ENCODE results near the gene ZSCAN30.

Gene ZSCAN30

GRCh38 chr18:35247412-35248249 lies 42.4 kb downstream of the ZSCAN30 start:
- H3K27ac ChIP-seq (ENCODE audit: low read length), result no peak overlapping the region
- no peak overlapping the region for H3K4me3 ChIP-seq (ENCODE audit: low read length)
- H3K4me1 ChIP-seq (ENCODE audit: insufficient read depth, low read length), result peaks cover 2% of the 10 kb centered on the region; the same call in 1 of the 2 replicates
- peaks cover 80% of the 10 kb centered on the region for H3K36me3 ChIP-seq (ENCODE audit: insufficient read depth, low read depth, low read length)
- no peaks in the 10 kb centered on the region for H3K27me3 ChIP-seq (ENCODE audit: insufficient read depth, low read length)
- no peaks in the 10 kb centered on the region for H3K9me3 ChIP-seq (ENCODE audit: insufficient read depth, low read depth, low read length)
- no peak overlapping the region for H3K9ac ChIP-seq (ENCODE audit: low read depth, low read length)

DNA sequence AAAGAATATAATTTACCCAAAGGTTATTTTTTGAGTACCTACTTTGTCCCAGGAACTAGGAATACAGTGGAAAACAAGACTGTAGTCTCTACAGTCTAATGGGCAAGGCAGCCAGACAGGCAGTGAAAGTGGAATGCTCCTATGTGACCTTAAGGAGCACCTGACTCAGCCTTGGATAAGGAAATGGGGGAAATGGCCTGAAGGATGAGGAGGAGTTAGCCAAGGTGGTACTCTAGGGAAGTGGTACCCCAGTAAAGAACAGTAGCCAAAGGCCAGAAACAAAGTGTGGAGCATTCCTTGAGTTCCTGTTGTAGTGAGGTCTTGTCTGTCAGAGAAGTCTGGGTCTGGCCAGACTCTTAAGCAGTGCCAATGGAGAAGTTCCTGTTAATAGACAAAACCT lies 43.2 kb downstream of the ZSCAN30 start:
- no peak overlapping the region for H3K4me3 ChIP-seq (ENCODE audit: low read length)
- no peak overlapping the region for H3K9ac ChIP-seq (ENCODE audit: low read depth, low read length)
- H3K36me3 ChIP-seq (ENCODE audit: insufficient read depth, low read depth, low read length), result peaks cover 84% of the 10 kb centered on the region
- H3K9me3 ChIP-seq (ENCODE audit: insufficient read depth, low read depth, low read length), result no peaks in the 10 kb centered on the region
- H3K4me1 ChIP-seq (ENCODE audit: insufficient read depth, low read length), result peaks cover 8% of the 10 kb centered on the region; the same call in 1 of the 2 replicates
- H3K27me3 ChIP-seq (ENCODE audit: insufficient read depth, low read length), result no peaks in the 10 kb centered on the region
- H3K27ac ChIP-seq (ENCODE audit: low read length), result no peak overlapping the region

DNA sequence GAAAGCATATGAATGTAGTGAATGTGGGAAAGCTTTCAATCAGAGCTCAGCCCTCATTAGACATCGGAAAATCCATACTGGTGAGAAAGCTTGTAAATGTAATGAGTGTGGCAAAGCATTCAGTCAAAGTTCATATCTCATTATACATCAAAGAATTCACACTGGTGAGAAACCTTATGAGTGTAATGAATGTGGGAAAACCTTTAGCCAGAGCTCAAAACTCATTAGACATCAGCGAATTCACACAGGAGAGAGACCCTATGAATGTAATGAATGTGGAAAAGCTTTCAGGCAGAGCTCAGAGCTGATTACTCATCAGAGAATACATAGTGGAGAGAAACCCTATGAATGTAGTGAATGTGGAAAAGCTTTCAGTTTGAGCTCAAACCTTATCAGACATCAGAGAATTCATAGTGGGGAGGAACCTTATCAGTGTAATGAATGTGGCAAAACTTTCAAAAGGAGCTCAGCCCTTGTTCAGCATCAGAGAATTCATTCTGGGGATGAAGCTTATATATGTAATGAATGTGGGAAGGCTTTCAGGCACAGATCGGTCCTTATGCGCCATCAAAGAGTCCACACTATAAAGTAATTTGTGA lies 44.2 kb downstream of the ZSCAN30 start:
- H3K4me1 ChIP-seq (ENCODE audit: insufficient read depth, low read length), result peaks cover 8% of the 10 kb centered on the region; the same call in 1 of the 2 replicates
- H3K27me3 ChIP-seq (ENCODE audit: insufficient read depth, low read length), result no peaks in the 10 kb centered on the region
- no peaks in the 10 kb centered on the region for H3K9me3 ChIP-seq (ENCODE audit: insufficient read depth, low read depth, low read length)
- no peak overlapping the region for H3K9ac ChIP-seq (ENCODE audit: low read depth, low read length)
- H3K27ac ChIP-seq (ENCODE audit: low read length), result no peak overlapping the region
- H3K36me3 ChIP-seq (ENCODE audit: insufficient read depth, low read depth, low read length), result peaks cover 83% of the 10 kb centered on the region
- no peak overlapping the region for H3K4me3 ChIP-seq (ENCODE audit: low read length)

- Histone ChIP-seq H3K4me1 (ENCODE audit: insufficient read depth, low read length) (peaks cover 12% of the 10 kb centered on the region; the same call in 1 of the 2 replicates), H3K9me3 (ENCODE audit: insufficient read depth, low read depth, low read length) (no peaks in the 10 kb centered on the region), H3K36me3 (ENCODE audit: insufficient read depth, low read depth, low read length) (peaks cover 73% of the 10 kb centered on the region), H3K27ac (ENCODE audit: low read length) (no peak overlapping the region), H3K9ac (ENCODE audit: low read depth, low read length) (no peak overlapping the region), H3K4me3 (ENCODE audit: low read length) (no peak overlapping the region), H3K27me3 (ENCODE audit: insufficient read depth, low read length) (no peaks in the 10 kb centered on the region)
Observed at GRCh38 chr18:35244671-35245070, 45.4 kb downstream of the ZSCAN30 start.

GRCh38 chr18:35242426-35242825 lies 47.6 kb downstream of the ZSCAN30 start:
- H3K27ac ChIP-seq (ENCODE audit: low read length), result no peak overlapping the region
- peak overlapping the region; percentile 96; the same call in 1 of the 2 replicates for H3K9ac ChIP-seq (ENCODE audit: low read depth, low read length)
- H3K4me1 ChIP-seq (ENCODE audit: insufficient read depth, low read length), result peaks cover 12% of the 10 kb centered on the region; the same call in 1 of the 2 replicates
- peaks cover 55% of the 10 kb centered on the region for H3K36me3 ChIP-seq (ENCODE audit: insufficient read depth, low read depth, low read length)
- no peaks in the 10 kb centered on the region for H3K9me3 ChIP-seq (ENCODE audit: insufficient read depth, low read depth, low read length)
- H3K4me3 ChIP-seq (ENCODE audit: low read length), result peak overlapping the region; percentile 94
- H3K27me3 ChIP-seq (ENCODE audit: insufficient read depth, low read length), result no peaks in the 10 kb centered on the region

GRCh38 chr18:35241448-35241804 lies 48.6 kb downstream of the ZSCAN30 start:
- H3K9ac ChIP-seq (ENCODE audit: low read depth, low read length), result peak overlapping the region; percentile 96
- H3K36me3 ChIP-seq (ENCODE audit: insufficient read depth, low read depth, low read length), result peaks cover 45% of the 10 kb centered on the region
- peak overlapping the region; percentile 94 for H3K4me3 ChIP-seq (ENCODE audit: low read length)
- no peaks in the 10 kb centered on the region for H3K27me3 ChIP-seq (ENCODE audit: insufficient read depth, low read length)
- no peaks in the 10 kb centered on the region for H3K9me3 ChIP-seq (ENCODE audit: insufficient read depth, low read depth, low read length)
- H3K4me1 ChIP-seq (ENCODE audit: insufficient read depth, low read length), result peaks cover 12% of the 10 kb centered on the region; the same call in 1 of the 2 replicates
- peak overlapping the region; percentile 73 for H3K27ac ChIP-seq (ENCODE audit: low read length)

GRCh38 chr18:35240664-35241447 lies 49.2 kb downstream of the ZSCAN30 start, which contains the start of gene ZNF397:
ZNF397 (plus strand) TSS chr18:35241034; CDS start chr18:35242471, 1,437 bp downstream.
- peaks cover 39% of the 10 kb centered on the region for H3K36me3 ChIP-seq (ENCODE audit: insufficient read depth, low read depth, low read length)
- H3K4me1 ChIP-seq (ENCODE audit: insufficient read depth, low read length), result peaks cover 12% of the 10 kb centered on the region; the same call in 1 of the 2 replicates
- no peaks in the 10 kb centered on the region for H3K9me3 ChIP-seq (ENCODE audit: insufficient read depth, low read depth, low read length)
- H3K27me3 ChIP-seq (ENCODE audit: insufficient read depth, low read length), result no peaks in the 10 kb centered on the region
- peak within 1 kb of the TSS; percentile 96 for H3K9ac ChIP-seq (ENCODE audit: low read depth, low read length)
- peak within 1 kb of the TSS; percentile 99 for H3K27ac ChIP-seq (ENCODE audit: low read length)
- H3K4me3 ChIP-seq (ENCODE audit: low read length), result peak within 1 kb of the TSS; percentile 94

DNA sequence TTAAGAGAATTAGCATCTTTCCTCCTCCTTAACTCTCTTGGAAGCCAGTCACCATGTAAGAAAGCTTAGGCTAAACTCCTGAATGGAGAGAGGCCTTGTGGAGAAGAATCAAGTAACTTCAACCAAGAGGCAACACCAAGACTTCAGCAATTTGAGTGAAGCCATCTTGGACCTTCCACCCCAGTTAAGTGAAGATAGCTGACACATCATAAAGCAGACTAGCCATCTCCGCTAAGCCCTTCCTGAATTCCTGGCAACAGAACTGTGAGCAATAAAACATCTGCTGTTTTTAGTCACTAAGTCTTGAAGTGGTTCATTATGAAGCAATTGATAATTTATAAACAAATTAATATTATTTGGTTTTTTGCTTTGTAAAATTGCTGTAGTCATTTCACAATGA lies 50.7 kb downstream of the ZSCAN30 start:
- Histone ChIP-seq H3K27ac (ENCODE audit: low read length) (no peak overlapping the region), H3K9me3 (ENCODE audit: insufficient read depth, low read depth, low read length) (no peaks in the 10 kb centered on the region), H3K9ac (ENCODE audit: low read depth, low read length) (no peak overlapping the region), H3K36me3 (ENCODE audit: insufficient read depth, low read depth, low read length) (peaks cover 24% of the 10 kb centered on the region), H3K4me1 (ENCODE audit: insufficient read depth, low read length) (peaks cover 12% of the 10 kb centered on the region; the same call in 1 of the 2 replicates), H3K27me3 (ENCODE audit: insufficient read depth, low read length) (no peaks in the 10 kb centered on the region), H3K4me3 (ENCODE audit: low read length) (no peak overlapping the region)

DNA sequence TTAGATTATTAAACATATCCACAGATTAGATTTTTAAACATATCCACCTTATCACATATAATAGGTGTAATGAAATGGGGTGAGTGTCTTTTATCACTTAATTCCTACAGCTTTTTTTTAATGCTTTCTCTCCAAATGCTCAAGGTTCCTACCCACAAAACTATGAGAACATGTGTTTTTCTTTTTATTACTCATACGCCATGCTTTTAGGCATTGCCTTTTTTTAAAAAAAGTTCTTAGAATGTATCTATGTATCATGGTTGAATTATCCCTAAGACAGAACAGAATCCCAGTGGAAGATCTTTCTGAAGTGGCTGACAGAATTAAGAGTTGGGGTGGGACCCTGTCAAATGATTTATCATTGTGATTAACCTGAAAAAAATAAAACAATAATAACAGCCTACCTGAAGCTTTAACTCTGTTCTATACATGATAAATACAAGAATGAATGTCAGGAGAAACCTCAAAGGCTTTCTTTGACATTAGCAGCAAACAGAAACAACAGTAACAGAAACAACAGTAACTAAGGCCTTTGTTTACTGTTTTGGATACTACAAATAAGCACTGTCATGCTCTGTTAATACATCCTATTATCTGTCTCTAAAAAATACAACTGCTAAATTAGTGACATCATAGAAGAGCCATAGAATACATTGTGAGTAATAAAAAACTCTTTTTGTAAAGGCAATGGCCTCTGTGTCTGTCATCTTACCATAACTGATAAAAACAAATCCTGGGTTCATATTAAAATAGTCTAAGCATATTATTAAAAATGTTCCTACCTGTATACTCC lies 53.3 kb downstream of the ZSCAN30 start:
- no peaks in the 10 kb centered on the region for H3K27me3 ChIP-seq (ENCODE audit: insufficient read depth, low read length)
- H3K9ac ChIP-seq (ENCODE audit: low read depth, low read length), result no peak overlapping the region
- H3K9me3 ChIP-seq (ENCODE audit: insufficient read depth, low read depth, low read length), result no peaks in the 10 kb centered on the region
- H3K4me1 ChIP-seq (ENCODE audit: insufficient read depth, low read length), result peaks cover 3% of the 10 kb centered on the region; the same call in 1 of the 2 replicates
- H3K36me3 ChIP-seq (ENCODE audit: insufficient read depth, low read depth, low read length), result no peaks in the 10 kb centered on the region
- H3K4me3 ChIP-seq (ENCODE audit: low read length), result no peak overlapping the region
- no peak overlapping the region for H3K27ac ChIP-seq (ENCODE audit: low read length)

DNA sequence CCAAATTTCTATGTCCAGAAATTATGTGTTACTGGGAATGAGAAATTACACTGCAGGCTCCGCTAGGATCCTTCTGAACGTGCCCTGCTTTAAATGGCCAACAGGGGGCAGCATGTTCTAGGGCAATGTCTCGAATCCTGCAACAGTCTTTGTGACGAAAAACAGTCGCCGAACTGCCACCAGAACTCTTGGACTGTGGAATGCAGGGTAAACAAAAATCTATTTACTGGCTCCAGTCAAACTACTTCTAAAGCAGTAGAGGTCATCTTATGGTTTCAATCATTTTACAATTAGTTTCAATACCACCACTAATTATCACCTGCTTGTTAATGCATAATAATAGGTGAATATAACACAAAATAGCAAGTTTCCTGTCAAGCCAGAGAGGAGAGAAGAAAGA lies 59.0 kb downstream of the ZSCAN30 start:
- no peak overlapping the region for H3K9ac ChIP-seq (ENCODE audit: low read depth, low read length)
- no peaks in the 10 kb centered on the region for H3K36me3 ChIP-seq (ENCODE audit: insufficient read depth, low read depth, low read length)
- peaks cover 3% of the 10 kb centered on the region; the same call in 1 of the 2 replicates for H3K4me1 ChIP-seq (ENCODE audit: insufficient read depth, low read length)
- peak overlapping the region; percentile 21 for H3K4me3 ChIP-seq (ENCODE audit: low read length)
- H3K27me3 ChIP-seq (ENCODE audit: insufficient read depth, low read length), result no peaks in the 10 kb centered on the region
- H3K9me3 ChIP-seq (ENCODE audit: insufficient read depth, low read depth, low read length), result no peaks in the 10 kb centered on the region
- H3K27ac ChIP-seq (ENCODE audit: low read length), result no peak overlapping the region

DNA sequence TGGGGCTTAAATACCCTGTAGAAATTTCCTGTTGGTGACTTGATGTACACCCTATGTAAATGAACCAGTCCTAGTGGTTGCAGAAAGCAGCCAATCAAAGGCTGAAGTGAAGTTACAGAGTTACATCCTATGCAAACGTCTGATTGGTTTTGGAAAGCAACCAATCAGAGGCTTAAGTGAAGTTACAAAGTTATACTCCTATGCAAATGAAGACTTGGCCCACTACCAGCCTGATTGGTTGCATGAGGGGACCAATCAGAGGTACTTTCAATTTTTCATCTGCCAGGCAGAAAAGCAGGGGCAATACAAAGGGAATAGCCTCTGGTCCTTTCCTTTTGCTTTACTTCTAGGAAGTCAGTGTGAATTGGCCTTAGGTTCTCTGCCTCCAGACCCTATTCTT lies 62.8 kb downstream of the ZSCAN30 start:
- no peak overlapping the region for H3K9ac ChIP-seq (ENCODE audit: low read depth, low read length)
- peaks cover 3% of the 10 kb centered on the region; the same call in 1 of the 2 replicates for H3K4me1 ChIP-seq (ENCODE audit: insufficient read depth, low read length)
- no peaks in the 10 kb centered on the region for H3K36me3 ChIP-seq (ENCODE audit: insufficient read depth, low read depth, low read length)
- H3K27ac ChIP-seq (ENCODE audit: low read length), result no peak overlapping the region
- no peaks in the 10 kb centered on the region for H3K27me3 ChIP-seq (ENCODE audit: insufficient read depth, low read length)
- no peaks in the 10 kb centered on the region for H3K9me3 ChIP-seq (ENCODE audit: insufficient read depth, low read depth, low read length)
- H3K4me3 ChIP-seq (ENCODE audit: low read length), result no peak overlapping the region
